GM13977 (cell line): ENCODE results near the gene SH3RF1.
A peak's percentile ranks its signal among the peaks of the same experiment; 100 is the strongest.

Source experiments
- DNase-seq: peaks from one replicate; pipeline ENCODE4 v3.0.0; 2012; ENCODE audit warnings: low spot score
- in situ Hi-C: fragments of 300-500 bp; cut with MboI; formaldehyde crosslinking; loops from one replicate; pipeline ENCODE4 v1.12.0; 2022; ENCODE audit warnings: low sequenced_read_pairs, low pct_unique_long_range_greater_than_20kb, mixed read lengths, inconsistent platforms; ENCODE audit not compliant: unreplicated experiment
- TF ChIP-seq, protein P1 (sequence below): IDR thresholded peaks from 2 replicates; pipeline ENCODE4 v1.5.1; 2012; ENCODE audit warnings: mild to moderate bottlenecking, control low read depth; ENCODE audit not compliant: insufficient read depth; ENCODE audit errors: extremely low read depth, missing control alignments

SH3RF1 gene

DNA sequence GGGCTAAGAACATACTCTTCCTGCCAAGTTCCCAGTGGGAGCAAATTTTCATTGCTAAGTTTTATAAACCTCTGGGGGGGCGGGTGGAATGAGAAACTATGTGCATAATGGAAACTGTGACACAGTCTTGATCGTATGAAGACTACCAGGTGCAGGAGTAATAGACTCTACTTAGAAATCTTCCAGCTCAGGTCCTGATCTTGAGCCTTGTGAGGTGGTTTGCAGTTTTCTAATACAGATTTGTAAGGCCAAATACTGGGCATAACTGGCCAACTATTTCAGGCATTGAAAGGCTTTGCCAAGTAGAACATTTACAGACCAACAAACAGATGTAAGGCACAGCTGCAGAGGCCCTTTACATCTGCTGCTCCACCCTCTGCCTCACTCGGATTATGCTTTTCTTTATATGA, 171.0 kb downstream of the SH3RF1 start:
- no peak for DNase-seq
- TF ChIP-seq, protein P1, sequence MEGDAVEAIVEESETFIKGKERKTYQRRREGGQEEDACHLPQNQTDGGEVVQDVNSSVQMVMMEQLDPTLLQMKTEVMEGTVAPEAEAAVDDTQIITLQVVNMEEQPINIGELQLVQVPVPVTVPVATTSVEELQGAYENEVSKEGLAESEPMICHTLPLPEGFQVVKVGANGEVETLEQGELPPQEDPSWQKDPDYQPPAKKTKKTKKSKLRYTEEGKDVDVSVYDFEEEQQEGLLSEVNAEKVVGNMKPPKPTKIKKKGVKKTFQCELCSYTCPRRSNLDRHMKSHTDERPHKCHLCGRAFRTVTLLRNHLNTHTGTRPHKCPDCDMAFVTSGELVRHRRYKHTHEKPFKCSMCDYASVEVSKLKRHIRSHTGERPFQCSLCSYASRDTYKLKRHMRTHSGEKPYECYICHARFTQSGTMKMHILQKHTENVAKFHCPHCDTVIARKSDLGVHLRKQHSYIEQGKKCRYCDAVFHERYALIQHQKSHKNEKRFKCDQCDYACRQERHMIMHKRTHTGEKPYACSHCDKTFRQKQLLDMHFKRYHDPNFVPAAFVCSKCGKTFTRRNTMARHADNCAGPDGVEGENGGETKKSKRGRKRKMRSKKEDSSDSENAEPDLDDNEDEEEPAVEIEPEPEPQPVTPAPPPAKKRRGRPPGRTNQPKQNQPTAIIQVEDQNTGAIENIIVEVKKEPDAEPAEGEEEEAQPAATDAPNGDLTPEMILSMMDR, result no peak
- in situ Hi-C loops, result no loop called here

DNA sequence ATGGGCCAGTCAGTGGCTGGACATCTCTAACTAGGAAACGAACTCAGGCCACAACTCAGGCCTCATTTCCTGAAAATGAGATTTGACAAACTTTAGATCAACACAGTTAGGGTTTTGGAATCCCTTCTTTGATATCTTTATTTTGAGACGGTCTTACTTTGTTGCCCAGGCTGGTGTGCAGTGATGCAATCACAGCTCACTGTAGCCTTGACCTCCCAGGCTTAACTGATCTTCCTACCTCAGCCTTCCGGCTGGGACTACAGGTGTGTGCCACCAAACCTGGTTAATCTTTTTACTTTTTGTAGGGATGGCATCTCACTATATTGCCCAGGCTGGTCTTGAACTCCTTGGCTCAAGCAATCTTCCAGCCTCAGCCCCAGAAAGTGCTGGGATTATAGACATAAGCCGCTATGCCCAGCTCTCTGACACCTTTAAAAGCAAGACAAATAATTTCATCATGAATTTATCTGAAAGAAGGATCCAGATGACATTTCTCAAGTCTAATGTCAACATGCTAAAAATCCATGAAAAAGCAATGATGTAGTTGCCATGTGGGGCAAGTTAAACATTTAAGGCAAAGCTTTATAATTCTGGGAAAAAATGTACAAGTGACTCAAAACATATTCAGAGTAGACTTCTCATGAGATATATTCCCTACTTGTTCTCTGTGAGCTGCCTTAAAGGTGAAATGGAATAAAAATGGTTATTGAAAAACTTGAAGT, 171.6 kb downstream of the SH3RF1 start:
- no peak for DNase-seq
- in situ Hi-C loops, result no loop called here
- TF ChIP-seq, protein P1, result no peak

DNA sequence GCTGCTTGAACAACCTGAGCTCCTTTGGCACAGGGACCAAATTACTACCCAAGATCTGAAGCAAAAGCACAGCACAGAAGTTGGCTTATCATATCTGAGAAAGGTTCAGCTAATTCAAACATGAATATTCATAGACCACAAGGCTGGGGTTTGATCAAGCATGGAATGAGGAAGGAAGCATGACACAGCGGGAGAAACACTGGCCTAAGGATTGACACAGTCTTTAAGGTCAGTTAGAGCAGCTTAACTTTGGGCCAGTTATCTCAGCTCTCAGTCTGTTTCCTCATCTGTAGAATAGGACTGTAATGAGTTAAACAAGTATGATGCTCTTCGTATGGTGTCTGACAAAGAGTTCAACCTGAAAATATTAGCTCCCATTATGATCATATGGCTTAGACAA, 172.2 kb downstream of the SH3RF1 start:
- peak; percentile 34 for DNase-seq
- TF ChIP-seq, protein P1, result no peak
- in situ Hi-C loops, result no loop called here

DNA sequence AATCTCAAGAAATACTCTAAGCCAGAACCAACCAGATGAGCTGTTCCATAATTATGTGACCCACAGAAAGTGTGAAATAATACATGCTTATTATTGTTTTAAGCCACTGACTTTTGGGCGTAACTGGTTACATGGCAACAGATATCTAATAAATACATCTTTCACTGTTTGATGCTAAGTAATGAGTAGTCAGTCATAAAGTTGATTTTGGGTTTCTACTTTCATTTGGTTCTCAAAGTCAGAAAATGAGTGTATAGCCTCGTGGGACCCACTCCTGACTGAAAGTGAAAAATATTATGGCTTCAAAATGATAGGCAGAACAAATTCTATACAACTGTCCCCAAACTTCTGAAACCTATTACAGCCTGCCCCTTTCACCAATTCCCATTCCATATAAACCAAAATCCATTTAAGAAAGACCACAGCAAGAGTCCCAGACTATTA, 172.7 kb downstream of the SH3RF1 start:
- TF ChIP-seq, protein P1, result no peak
- DNase-seq, result peak; percentile 37
- in situ Hi-C loops, result no loop called here

DNA sequence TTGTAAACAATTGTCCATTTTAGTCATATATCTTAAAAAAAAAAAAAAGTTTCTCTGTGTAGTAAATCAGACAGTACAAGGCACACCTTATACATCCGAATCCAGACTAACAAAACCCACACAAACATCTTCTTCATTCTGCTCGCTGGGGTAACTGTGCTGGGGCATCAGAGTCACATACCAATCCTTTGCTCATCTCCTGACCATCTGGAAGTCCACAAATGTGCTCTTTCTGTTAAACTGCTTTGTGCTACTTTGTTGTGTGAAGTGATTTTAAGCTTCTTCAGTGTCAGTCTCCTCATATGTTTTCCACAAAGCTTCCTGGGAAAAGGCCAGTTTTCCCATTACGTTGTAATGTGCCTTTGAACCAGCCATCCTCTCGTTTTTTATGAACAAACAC, 174.5 kb downstream of the SH3RF1 start:
- in situ Hi-C loops, result no loop called here
- TF ChIP-seq, protein P1, result no peak
- DNase-seq, result no peak

DNA sequence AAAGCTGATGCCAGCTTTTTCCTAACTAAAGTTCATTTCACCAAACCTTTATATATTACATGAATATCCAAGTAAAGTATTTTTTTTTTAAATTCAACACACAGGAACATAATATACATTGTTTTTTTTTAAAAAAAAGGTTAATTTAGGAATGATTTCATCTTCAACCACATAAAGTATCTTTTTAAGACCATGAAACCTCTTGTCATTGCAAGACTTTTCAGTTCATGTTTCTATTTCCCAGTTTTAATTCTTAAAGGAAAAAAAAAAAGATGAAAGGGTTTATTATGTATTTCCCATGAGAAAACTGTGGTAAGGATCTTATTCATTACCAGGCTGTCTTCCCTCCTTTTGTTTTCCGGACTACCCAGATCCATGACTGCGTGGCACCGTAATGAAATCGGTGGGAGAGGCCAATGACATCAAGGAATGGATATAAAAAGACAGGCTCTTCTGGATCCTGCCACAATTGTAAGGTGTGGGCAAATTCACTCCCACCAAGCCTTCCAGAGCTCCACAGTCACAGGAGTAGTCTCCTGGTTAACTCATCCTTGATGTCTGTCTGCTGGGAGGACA, 176.0 kb downstream of the SH3RF1 start:
- in situ Hi-C loops, result no loop called here
- DNase-seq, result no peak
- TF ChIP-seq, protein P1, result no peak
